Neural crest cell (in vitro differentiated cells): ENCODE measurements around the gene PRTN3. TPM values are rescaled to one million over a fixed set of nuclear protein-coding genes. Genes with fewer than 3 reads are reported as not detected.

Source experiments
- DNase-seq: peaks from one replicate; pipeline ENCODE4 v3.0.0; 2021; ENCODE audit warnings: low read depth, mixed read lengths, low spot score
- H3K27ac Mint-ChIP-seq: one replicate; pipeline ENCODE4 v1.8.0; 2021; ENCODE audit warnings: mild to moderate bottlenecking, mixed read lengths; ENCODE audit not compliant: unreplicated experiment
- H3K27me3 Mint-ChIP-seq: 2 replicates; pipeline ENCODE4 v1.8.0; 2021; ENCODE audit warnings: low read depth, mild to moderate bottlenecking, mixed read lengths
- H3K36me3 Mint-ChIP-seq: 2 replicates; pipeline ENCODE4 v1.8.0; 2021; ENCODE audit warnings: low read depth, mild to moderate bottlenecking, mixed read lengths
- H3K4me1 Mint-ChIP-seq: 2 replicates; pipeline ENCODE4 v1.8.0; 2021; ENCODE audit warnings: mixed read lengths
- H3K4me3 Mint-ChIP-seq: one replicate; pipeline ENCODE4 v1.8.0; 2021; ENCODE audit warnings: mild to moderate bottlenecking, mixed read lengths
- H3K9me3 Mint-ChIP-seq: 2 replicates; pipeline ENCODE4 v1.8.0; 2021; ENCODE audit warnings: mixed read lengths
- total RNA-seq: library from RNA; stranded (reverse); gene quantifications from 2 replicates; pipeline ENCODE4 v1.2.1, GENCODE V29; 2021
- TF ChIP-seq, protein P1 (sequence below): fragments of 200-600 bp; sonication (generic); conservative IDR thresholded peaks from 2 replicates; pipeline ENCODE4 v1.5.0; 2021; ENCODE audit warnings: antibody characterized with exemption, mild to moderate bottlenecking

The PRTN3 gene
- total RNA-seq, 1 donor from 2014 or later, result not detected

DNA sequence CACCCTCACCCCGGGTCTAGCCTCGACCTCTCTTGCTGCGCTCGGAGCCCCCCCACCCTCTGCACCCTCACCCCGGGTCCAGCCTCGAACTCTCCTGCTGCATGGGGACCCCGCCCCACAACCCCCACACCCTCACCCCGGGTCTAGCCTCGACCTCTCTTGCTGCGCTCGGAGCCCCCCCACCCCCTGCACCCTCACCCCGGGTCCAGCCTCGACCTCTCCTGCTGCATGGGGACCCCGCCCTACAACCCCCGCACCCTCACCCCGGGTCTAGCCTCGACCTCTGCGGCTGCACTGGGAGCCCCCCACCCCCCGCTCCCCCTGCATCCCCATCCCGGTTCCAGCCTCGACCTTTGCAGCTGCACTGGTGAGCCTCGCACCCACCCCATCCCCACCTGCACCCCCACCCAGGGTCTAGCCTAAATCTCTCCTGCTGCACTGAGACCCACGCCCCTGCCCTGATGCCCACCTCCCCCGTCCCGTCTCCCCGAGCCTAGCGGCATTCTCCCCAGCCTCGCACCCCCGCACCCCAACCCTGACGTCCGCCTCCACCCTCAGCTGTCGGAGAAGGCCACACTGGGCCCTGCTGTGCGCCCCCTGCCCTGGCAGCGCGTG is 20.4 kb downstream of the PRTN3 start:
- no peaks in the 10 kb centered on the region for H3K36me3 Mint-ChIP-seq
- H3K4me1 Mint-ChIP-seq, result peaks cover 7% of the 10 kb centered on the region
- peaks cover 67% of the 10 kb centered on the region for H3K27me3 Mint-ChIP-seq
- H3K27ac Mint-ChIP-seq, result no peak overlapping the region
- TF ChIP-seq, protein P1, sequence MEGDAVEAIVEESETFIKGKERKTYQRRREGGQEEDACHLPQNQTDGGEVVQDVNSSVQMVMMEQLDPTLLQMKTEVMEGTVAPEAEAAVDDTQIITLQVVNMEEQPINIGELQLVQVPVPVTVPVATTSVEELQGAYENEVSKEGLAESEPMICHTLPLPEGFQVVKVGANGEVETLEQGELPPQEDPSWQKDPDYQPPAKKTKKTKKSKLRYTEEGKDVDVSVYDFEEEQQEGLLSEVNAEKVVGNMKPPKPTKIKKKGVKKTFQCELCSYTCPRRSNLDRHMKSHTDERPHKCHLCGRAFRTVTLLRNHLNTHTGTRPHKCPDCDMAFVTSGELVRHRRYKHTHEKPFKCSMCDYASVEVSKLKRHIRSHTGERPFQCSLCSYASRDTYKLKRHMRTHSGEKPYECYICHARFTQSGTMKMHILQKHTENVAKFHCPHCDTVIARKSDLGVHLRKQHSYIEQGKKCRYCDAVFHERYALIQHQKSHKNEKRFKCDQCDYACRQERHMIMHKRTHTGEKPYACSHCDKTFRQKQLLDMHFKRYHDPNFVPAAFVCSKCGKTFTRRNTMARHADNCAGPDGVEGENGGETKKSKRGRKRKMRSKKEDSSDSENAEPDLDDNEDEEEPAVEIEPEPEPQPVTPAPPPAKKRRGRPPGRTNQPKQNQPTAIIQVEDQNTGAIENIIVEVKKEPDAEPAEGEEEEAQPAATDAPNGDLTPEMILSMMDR, result no peak
- no peak for DNase-seq
- H3K9me3 Mint-ChIP-seq, result no peaks in the 10 kb centered on the region
- no peak overlapping the region for H3K4me3 Mint-ChIP-seq

DNA sequence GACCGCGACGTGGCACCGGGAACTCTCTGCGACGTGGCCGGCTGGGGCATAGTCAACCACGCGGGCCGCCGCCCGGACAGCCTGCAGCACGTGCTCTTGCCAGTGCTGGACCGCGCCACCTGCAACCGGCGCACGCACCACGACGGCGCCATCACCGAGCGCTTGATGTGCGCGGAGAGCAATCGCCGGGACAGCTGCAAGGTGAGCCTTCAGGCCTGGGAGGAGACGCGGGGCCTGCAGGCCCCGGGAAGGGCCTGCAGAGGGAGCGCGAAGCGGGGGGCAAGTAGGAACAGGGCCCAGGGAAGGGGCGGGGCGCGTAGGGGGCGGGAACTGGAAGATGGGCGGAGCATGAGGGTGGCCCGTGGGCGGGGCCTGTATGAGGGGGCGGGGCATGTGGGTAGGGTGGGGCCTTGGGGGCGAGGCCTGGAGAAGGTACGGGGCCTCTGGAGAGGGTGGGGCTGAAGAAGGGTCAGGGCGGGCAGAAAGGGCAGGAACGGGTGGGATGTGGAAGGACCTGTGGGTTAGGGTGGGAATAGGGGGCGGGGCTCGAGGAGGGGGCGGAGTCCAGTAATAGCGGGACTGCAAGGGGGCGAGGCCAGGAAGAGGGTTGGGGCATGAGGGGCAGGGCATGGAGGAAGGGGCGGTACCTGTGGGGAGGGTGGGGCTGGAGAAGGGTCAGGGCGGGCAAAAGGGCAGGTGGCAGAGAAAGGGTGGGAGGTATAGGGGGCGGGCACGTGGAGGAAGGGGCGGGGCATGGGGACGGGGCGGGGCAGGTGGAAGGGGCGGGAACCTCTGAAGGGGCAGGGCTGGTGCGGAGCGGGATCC is 21.2 kb downstream of the PRTN3 start:
- peaks cover 7% of the 10 kb centered on the region for H3K4me1 Mint-ChIP-seq
- H3K27ac Mint-ChIP-seq, result no peak overlapping the region
- H3K9me3 Mint-ChIP-seq, result no peaks in the 10 kb centered on the region
- no peak overlapping the region for H3K4me3 Mint-ChIP-seq
- peaks cover 65% of the 10 kb centered on the region for H3K27me3 Mint-ChIP-seq
- DNase-seq, result peak; percentile 44
- H3K36me3 Mint-ChIP-seq, result no peaks in the 10 kb centered on the region
- TF ChIP-seq, protein P1, result peak; percentile 21

DNA sequence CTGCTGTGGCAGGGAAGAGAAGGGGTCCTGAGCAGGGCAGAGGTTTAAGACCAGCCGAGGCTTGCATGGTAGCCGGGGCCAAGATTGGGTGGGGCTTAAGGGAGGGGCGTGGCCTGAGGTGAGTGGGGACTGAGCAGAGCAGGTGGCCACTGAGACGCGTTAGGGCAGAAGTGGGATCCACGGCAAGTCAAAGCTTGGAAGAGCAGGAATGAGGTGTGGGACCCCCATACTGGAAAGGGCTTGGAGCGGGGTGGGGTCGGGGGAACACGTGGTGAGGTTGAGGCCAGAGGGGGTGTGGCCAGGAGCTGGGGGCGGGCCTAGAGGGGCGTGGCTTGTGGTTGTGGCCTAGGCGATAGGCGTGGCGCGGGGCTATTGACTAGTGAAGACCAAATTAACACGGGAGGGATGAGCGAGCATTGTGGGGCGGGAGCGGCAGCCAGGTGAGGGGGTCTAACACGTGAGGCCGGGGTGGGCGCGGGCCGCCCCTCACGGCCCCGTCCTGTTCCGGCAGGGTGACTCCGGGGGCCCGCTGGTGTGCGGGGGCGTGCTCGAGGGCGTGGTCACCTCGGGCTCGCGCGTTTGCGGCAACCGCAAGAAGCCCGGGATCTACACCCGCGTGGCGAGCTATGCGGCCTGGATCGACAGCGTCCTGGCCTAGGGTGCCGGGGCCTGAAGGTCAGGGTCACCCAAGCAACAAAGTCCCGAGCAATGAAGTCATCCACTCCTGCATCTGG is 21.9 kb downstream of the PRTN3 start:
- H3K27ac Mint-ChIP-seq, result no peak overlapping the region
- no peaks in the 10 kb centered on the region for H3K9me3 Mint-ChIP-seq
- TF ChIP-seq, protein P1, result no peak
- H3K27me3 Mint-ChIP-seq, result peaks cover 64% of the 10 kb centered on the region
- peak overlapping the region; percentile 57 for H3K4me3 Mint-ChIP-seq
- DNase-seq, result peak; percentile 60
- H3K36me3 Mint-ChIP-seq, result peaks cover 4% of the 10 kb centered on the region
- peaks cover 11% of the 10 kb centered on the region for H3K4me1 Mint-ChIP-seq

DNA sequence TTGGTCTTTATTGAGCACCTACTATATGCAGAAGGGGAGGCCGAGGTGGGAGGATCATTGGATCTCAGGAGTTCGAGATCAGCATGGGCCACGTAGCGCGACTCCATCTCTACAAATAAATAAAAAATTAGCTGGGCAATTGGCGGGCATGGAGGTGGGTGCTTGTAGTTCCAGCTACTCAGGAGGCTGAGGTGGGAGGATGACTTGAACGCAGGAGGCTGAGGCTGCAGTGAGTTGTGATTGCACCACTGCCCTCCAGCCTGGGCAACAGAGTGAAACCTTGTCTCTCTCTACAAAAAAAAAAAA is 22.5 kb downstream of the PRTN3 start:
- peaks cover 11% of the 10 kb centered on the region for H3K4me1 Mint-ChIP-seq
- H3K27me3 Mint-ChIP-seq, result peaks cover 59% of the 10 kb centered on the region
- H3K9me3 Mint-ChIP-seq, result no peaks in the 10 kb centered on the region
- H3K27ac Mint-ChIP-seq, result no peak overlapping the region
- H3K4me3 Mint-ChIP-seq, result peak overlapping the region; percentile 23
- TF ChIP-seq, protein P1, result no peak
- H3K36me3 Mint-ChIP-seq, result peaks cover 4% of the 10 kb centered on the region
- no peak for DNase-seq

DNA sequence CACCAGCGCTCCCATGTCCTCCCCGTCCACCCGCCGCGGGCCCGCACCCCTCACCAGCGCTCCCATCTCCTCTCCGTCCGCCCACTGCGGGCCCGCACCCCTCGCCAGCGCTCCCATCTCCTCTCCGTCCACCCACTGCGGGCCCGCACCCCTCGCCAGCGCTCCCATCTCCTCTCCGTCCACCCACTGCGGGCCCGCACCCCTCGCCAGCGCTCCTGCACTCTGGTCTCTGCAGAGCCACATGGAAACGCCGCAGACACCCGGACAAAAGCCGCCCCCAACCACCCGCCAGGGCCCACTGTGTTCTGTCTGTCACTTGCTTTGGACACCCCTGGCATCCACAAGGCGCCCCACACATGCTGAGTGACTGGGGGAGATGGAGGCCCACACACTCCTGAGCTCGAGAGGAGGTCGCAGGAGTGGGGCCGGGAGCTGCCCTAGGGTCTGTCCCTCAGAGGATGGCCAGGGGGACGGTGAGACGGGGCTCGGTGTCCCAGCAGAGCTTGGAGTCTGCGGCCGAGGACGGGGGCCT is 26.0 kb downstream of the PRTN3 start:
- Mint-ChIP-seq H3K9me3 (no peaks in the 10 kb centered on the region), H3K4me1 (peaks cover 11% of the 10 kb centered on the region), H3K4me3 (no peak overlapping the region), H3K27ac (no peak overlapping the region), H3K27me3 (peaks cover 36% of the 10 kb centered on the region), H3K36me3 (peaks cover 6% of the 10 kb centered on the region)
- TF ChIP-seq, protein P1, result no peak
- DNase-seq, result no peak
